NT2/D1 (cell line): ENCODE measurements around the gene UBE2J1.

ENCODE experiments used
- SUZ12 ChIP-seq: IDR thresholded peaks from 2 replicates; pipeline ENCODE4 v1.6.1; 2011; ENCODE audit not compliant: insufficient read length, insufficient read depth; ENCODE audit errors: extremely low read depth
- YY1 ChIP-seq: IDR thresholded peaks from 2 replicates; pipeline ENCODE4 v1.6.1; 2011; ENCODE audit not compliant: insufficient read length, insufficient read depth

DNA sequence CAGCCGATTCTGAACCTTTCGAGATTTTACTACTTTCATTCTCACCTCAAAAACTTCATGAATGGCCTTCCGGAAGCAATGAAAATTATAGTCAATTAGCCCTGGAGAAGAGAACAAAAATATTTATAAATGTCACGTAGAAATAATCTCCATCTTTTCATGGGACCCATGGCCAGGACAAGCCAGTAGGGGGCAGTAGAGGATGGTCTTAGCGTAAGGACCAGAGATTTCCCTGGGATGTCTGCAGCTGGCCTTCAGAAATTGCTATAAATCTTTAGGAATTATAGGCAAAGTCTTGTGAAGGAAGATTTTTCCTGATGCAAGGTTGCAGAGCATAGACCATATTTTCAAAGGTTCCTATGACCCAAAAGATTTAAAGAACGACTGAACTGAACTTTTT, 15.6 kb upstream of the UBE2J1 start:
- TF ChIP-seq YY1 (no peak), SUZ12 (no peak)
